GM18861 (cell line): ENCODE measurements around the gene NOS1AP.

Experiments used
- ATAC-seq: cut with Tn5 transposase; IDR thresholded peaks from one replicate; pipeline ENCODE4 v1.9.1; 2021; ENCODE audit not compliant: unreplicated experiment

NOS1AP gene

DNA sequence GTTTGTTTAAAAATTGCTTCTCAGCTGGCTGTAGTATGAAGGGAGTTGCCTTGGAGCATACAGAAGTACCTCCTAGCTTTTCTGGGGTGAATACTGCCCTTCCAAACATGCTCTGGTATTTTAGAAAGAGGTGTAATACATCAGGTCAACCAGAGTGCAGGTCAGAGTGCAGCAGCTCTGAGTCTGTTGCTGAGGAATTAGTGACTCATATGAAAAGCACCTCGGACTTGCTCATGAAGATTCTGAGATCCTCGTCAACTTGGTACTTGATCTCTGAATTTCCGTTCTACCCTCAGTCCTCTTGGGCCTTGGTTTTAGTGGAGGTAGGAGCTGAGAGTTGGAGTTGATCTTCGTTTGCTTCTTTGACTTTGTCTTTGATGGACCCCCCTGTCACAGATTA is 67.3 kb downstream of the NOS1AP start:
- no peak for ATAC-seq

- no peak for ATAC-seq
These were observed 67.9 kb downstream of the NOS1AP start for GRCh38 chr1:162137179-162137960.

DNA sequence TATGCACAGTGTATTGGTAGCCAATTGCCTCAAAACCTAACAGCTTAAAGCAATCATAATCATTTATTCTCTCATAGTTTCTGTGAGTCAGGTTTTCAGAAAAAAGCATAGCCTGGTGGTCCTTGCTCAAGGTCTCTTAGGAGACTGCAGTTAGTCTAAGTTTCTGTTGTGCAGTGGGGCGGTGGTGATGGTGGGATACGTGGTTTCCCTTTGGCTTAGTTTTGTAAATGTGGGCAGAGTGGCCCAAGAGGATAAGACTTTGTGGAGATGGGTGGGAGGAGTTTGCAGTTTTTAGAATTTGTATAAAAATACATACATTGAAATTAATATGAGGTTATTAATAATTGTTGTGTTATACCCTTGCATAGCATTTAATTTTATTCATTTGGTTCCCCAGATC is 68.6 kb downstream of the NOS1AP start:
- ATAC-seq, result no peak

DNA sequence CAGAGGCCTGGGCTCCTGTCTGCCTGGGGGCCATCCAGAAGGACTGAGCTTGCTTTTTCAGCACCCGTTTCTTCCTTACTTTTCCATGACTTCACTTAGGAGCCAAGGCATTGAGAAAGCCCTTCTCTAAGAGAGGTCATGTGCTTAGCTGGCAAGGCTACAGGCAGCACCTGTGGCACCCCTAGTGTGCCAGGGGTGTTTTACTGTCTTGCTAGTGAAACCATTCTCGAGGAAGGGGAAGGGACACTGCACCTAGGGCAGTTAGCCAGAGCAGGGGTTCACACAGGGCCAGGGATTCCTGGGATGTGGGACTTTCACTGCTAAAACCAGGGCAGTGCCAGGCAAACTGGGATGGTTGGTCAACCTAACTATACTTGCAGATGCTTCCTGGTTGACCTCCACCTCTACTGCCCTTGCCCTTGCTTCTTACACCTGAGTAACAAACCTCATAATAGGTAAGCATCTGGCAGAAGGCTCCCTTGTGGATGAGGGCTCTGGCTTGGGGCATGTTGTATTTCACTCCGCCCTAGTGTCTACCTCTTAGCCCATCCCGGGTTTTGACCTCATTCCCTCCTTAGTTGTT is 69.2 kb downstream of the NOS1AP start:
- no peak for ATAC-seq

DNA sequence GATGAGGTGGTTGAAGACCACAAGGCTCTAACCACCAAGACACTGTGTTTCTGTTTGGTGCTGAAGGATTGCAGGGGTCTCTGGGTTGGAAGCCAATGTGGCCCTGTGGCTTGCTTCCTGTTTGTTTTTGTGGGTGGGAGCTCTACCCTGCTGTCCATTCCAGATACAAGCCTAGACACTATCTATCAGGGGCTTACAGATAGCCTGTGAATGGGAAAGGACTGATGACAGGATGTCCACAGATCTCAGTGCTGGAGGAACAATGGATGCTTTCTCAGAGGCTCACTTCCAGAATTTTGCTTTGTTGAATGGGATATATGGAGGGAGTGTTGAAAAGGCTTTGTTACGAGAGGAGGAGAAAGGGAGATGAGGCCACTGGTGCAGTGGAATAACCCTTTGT is 69.7 kb downstream of the NOS1AP start:
- ATAC-seq, result no peak

DNA sequence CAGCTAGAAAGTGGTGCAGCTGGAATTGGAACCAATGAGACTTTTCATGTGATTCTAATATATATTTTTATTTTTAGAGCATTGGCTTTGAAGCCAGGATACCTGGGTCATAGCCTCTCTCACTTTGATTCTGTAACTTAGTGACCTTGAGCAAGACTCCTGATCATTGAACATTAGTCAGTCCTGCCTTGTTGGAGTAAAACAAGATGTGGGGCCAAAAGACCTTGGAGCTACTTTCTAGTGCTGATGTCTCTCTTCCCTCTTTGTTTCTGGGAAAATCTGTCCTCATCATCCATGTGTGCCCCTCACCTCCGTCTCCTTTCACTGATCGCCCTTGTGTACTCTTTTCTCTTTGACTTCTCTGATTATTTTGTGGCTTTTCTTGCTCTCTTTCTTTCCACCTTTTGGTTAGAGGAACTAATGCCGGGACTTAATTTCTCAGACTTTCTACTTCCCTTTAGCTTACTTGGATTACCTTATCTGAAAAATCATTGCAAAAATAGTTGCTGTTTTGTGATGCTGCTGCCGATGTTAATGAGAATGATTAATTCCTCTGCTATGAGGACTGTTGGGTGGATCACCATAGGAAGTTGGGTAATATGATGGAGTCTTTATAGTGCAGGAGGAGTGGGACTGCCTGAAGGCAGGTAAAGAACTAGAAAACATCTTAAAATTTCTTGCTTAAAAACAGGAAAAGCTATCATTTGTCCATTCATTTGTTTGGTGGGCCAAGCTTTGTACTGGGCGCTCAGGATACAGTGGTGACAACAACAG is 72.0 kb downstream of the NOS1AP start:
- ATAC-seq, result no peak

DNA sequence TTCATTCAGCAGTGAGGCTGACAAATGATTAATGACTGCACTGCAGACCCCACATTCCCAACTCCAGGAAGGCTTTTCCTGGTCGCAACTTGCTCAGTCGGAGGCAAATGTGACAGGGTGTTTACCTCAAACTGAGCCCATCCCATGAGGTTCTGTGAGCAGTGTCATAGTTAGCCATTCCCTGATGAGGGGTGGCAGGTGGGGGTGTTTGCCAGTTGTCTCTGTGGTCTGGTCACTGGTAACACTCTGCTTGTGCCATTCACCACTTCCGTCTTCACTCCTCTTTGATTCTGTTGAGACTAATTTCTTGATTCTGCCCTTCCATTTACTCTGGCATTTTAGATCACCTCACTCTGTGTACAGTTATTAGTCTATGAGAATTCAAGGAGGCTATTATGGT is 73.5 kb downstream of the NOS1AP start:
- ATAC-seq, result no peak

DNA sequence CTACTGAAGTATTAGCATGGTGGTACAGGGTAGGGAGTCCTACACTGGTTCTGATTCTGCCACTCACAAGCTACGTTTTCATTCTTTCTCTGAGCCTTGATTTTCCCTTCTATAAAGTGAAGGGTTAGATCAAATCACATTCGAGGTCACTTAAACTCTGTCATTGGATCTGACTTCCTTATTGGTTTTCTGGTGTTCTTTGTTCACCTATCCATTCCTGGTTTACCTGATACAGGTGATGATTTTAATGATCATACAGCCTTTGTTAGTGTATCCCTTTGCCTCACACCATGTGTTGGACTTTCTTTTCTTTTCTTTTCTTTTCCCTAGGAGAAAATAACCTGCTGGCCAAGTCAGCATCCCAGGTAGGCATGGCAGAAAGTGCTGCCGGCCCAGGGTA is 74.8 kb downstream of the NOS1AP start:
- no peak for ATAC-seq

GRCh38 chr1:162144853-162145252 is 75.4 kb downstream of the NOS1AP start:
- no peak for ATAC-seq

- no peak for ATAC-seq
These were observed 75.9 kb downstream of the NOS1AP start for GRCh38 chr1:162145280-162145965.

DNA sequence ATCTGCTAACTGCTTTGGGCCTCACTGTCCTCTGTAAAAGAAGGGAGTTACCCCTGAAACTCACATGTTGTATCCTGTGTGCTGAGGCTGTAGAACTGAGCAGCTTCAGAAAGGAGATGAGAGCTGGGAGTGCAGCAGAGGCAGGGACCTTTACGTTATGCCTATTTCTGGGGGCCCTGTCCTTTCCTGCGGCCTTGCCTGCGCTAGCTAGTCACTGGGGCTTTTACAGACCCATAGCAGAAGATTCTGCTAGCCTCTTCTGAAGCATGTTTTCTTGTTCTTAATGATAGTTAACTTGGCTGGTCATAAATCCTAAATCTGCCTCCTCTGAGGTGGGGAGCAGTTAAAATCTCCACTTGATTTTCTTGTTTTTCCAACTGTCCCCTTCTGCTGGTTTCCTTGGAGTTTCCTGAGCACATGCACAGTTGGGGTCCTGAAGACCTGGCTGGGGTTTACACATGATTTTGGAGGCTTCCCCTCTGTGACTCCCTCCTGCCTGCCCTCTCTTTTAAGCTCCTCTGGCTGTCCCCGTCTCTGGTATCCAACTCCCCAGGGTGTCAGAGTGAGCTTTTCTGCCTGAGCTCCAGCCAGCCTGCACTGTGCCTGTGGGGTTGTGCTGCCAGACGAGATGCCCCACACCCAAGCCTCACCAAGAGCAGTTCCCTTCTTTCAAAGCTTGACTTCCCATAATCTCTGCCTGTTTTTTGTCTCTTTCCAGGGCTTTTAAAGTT is 76.6 kb downstream of the NOS1AP start:
- no peak for ATAC-seq

DNA sequence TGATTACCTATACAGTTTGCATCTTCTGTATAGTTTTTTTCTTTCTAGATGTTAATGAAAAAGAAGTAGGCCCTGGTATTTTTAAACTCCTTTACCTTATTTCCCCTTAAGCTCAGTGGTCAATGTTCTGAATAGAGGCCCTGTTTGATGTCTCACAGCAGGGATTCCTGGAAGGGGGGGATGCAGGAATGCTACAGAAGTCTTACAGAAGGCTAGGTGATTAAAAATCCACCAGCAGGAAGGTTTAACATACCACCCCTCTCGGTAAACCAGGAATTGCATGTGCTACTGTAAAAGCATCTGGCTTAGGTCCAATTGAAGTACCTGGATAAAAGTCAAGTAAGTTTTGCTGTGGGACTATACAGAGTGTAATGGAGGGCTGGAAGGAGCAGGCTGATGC is 78.3 kb downstream of the NOS1AP start:
- no peak for ATAC-seq

DNA sequence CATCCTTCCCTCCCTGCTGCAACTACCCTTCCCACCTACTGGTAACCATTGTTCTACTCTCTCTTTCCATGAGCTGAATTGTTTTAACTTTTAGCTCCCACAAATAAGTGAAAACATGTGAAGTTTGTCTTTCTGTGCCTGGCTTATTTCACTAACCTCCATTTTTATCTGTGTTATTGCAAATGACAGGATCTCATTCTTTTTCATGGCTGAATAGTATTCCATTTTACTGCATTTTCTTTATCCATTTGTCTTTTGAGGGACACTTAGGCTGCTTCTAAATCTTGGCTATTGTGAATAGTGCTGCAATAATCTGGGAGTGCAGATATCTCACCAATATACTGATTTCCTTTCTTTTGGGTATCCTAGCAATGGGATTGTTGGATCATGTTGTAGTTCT is 80.6 kb downstream of the NOS1AP start:
- ATAC-seq, result no peak

DNA sequence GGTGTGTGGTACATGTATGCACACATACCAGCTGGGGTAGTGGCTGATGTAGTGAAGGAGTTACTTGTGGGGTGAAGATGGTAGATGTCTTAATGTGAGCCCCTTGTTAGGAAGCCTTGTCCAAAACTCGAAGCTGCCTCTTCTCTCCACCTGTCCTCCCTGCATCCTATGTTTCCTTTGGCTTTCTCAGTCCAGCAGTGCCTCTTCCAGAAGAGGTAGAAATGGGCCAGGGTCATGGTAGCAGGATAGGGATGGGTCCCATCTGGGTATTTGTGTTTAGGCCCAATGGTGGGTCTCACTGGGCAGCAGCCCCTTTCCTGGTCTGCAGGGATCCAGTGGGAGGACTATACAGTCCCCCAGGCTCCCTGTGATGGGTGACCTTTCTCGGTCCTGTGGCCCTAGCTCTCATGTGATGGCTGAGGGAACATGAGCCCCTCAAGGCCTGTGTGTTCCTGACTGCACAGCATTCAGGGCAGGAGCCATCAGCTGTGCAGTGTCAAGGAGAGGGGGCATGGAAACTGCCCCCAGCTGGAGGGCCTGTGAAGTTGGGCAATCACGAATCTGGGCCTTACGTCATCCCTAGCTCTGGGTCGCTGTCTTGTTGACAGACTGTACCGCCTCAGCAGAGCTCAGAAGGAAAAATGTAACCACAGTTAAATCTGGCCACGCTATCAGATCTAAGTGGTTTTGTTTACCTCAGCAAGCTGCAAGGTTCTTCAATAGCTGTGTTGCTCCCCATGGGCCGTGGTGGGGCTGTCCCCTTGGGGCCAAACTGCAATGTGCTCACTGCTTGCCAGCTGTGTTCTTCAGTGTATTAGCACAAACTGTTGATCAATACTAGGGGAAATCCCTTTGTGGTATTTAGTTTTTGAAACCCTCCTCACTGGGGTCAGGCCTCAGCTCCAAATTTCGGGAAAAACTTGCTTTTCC is 82.7 kb downstream of the NOS1AP start:
- peak; percentile 43 for ATAC-seq

- ATAC-seq, result no peak
These were observed 83.9 kb downstream of the NOS1AP start for GRCh38 chr1:162153374-162153773.

GRCh38 chr1:162157469-162157868 is 88.0 kb downstream of the NOS1AP start:
- ATAC-seq, result no peak

DNA sequence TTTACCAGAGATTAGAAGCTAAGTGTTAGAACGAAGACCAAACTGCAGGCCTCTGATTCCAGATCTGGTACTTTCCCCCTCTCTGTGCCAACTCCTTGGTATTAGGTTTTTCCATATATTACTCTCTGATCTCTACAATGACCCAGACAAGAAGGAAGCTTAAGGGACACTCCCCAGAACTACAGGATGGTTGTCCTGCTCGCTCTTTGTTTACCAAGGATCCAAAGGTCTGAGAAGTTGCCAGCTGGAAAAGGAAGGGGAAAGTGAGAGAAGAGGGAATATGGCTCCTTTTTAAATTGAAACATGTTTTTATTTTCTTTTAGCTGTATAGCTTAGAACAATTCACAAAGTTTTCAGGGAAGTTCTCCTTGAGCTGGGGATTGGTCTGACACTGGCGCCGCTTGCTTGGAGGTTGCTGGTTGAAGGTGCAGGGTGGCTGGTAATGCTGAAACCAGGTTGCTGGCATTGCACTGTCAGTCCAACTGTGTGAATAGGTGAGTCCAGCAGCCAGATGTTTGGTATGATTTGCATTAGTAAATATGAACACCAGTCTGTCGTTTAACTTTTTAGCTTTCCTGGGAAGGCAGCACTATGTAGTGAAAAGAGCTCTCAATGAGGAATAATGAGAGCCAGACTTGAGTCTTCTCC is 89.3 kb downstream of the NOS1AP start:
- ATAC-seq, result no peak

DNA sequence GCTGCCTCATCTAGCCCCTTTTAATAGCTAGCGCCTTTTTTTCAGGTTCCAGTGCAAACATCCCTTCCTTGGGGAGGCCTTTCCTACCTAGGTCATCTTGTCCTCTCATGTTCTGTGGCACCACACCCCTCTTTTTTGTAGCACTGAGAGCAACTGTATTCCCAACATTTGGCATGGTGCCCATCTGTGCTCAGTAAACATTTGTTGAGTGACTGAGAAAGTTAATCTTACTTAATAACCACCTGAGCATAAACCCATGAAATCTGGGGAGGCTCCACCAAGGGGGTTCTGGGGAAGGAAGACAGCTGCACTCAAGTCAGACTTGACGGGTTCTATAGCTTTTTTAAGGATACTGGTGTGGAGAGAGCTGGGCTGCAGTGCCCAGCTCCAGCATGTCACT is 90.0 kb downstream of the NOS1AP start:
- no peak for ATAC-seq

- ATAC-seq, result no peak
These were observed 92.5 kb downstream of the NOS1AP start for GRCh38 chr1:162161916-162162550.
